Neural progenitor cell (in vitro differentiated cells): ENCODE results near the gene NELFB.

Experiments
- EZH2 ChIP-seq: fragments of 200-600 bp; sonication (generic); IDR thresholded peaks from 2 replicates; pipeline ENCODE4 v1.6.1; 2017; ENCODE audit warnings: antibody characterized with exemption, mild to moderate bottlenecking, moderate library complexity
- EZH2phosphoT487 ChIP-seq: fragments of 200-600 bp; sonication (generic); IDR thresholded peaks from 2 replicates; pipeline ENCODE4 v1.6.1; 2017; ENCODE audit warnings: antibody characterized with exemption
- TF ChIP-seq, protein P1 (sequence below): fragments of 200-600 bp; sonication (generic); IDR thresholded peaks from 2 replicates; pipeline ENCODE4 v1.5.1; 2017; ENCODE audit warnings: antibody characterized with exemption, mild to moderate bottlenecking

DNA sequence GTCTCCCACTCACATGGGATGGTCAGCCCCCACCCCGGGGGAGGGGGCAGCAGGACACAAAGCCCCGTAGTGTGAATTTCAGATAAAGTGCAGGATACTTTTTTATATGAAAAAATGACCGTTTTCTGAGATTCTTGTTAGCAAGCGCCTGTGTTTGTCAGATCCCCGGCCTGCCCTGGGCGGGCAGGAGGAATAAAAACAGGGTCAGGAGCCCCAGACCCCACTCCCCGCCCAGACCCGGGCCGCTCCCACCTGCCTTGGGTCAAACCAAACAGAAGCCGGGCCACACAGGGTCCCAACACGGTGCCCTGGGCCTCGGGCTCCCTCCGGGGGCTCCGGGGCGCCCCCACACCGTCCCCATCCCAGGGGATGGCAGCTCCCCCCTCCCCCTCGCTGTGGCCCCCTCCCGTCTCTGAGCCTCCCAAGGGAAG lies 60.5 kb downstream of the NELFB start:
- TF ChIP-seq, protein P1, sequence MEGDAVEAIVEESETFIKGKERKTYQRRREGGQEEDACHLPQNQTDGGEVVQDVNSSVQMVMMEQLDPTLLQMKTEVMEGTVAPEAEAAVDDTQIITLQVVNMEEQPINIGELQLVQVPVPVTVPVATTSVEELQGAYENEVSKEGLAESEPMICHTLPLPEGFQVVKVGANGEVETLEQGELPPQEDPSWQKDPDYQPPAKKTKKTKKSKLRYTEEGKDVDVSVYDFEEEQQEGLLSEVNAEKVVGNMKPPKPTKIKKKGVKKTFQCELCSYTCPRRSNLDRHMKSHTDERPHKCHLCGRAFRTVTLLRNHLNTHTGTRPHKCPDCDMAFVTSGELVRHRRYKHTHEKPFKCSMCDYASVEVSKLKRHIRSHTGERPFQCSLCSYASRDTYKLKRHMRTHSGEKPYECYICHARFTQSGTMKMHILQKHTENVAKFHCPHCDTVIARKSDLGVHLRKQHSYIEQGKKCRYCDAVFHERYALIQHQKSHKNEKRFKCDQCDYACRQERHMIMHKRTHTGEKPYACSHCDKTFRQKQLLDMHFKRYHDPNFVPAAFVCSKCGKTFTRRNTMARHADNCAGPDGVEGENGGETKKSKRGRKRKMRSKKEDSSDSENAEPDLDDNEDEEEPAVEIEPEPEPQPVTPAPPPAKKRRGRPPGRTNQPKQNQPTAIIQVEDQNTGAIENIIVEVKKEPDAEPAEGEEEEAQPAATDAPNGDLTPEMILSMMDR: no peak
- TF ChIP-seq EZH2 (no peak), EZH2phosphoT487 (no peak)
